NCI-H524 (cell line): ENCODE results near the gene SBNO2.

ENCODE experiments used
- DNase-seq, 2 experiments: peaks; one replicate each; lab custom pipeline; 2025; lab: John Stamatoyannopoulos, UW

Gene SBNO2

DNA sequence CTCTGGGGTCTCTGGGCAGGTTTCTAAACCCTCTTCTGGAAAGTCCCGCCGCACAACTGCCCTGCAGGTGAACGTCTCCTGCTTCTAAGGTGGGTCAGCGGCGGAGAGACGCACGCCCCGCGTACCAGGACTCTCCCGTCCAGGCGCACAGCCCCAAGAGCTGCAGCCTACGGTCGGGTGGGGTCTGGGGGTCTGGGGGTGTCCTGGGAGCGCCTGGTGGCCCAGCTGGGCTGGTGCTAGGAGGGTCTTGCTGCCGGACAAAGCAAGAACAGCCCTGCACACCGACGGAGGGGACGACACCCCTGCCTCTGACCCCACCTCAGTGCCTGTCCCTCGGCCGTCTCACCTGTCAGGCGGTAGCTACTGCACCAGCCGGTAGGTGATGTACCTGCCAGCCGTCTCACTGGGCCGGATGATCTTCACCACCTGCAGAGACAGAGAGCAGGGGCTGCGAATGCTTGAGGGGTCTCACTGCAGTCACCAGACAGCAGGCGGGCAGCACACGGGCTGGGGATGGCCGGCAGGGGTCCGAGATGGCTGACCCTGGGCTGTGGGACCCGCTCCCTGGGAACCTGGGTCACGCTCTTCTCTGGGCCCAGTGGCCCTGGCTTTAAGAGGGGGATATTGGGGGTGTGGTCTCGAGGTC, 84.8 kb downstream of the SBNO2 start:
- DNase-seq: no peak

DNA sequence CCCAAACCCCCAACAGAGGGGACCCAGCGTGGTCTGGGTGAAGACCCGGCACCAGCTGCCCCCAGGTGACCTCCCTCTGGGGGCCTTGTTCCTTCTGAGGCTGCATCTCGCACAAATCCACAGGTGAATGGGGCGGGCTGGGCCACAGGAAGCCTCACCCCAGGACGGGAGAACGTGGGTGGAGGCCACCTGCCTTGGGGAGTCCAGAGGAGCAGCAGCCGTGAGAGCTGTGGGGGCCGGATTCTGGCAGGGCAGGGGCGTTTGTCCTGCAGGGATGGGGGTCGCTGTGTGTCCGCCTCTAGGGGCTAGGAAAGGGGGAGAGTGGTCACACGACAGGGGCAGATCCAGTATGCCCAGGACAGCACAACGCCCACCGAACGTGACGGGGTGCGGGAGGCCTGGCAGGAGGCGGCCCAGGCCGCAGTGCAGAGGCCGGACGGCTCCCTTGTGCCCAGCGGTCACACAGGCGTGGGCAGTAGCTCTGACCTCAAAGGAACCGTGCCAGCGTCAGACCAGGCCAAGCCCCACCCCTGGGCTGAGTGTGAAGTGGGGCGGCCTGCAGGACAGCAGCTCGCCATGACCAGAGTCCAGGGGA, 85.6 kb downstream of the SBNO2 start:
- no peak for DNase-seq

DNA sequence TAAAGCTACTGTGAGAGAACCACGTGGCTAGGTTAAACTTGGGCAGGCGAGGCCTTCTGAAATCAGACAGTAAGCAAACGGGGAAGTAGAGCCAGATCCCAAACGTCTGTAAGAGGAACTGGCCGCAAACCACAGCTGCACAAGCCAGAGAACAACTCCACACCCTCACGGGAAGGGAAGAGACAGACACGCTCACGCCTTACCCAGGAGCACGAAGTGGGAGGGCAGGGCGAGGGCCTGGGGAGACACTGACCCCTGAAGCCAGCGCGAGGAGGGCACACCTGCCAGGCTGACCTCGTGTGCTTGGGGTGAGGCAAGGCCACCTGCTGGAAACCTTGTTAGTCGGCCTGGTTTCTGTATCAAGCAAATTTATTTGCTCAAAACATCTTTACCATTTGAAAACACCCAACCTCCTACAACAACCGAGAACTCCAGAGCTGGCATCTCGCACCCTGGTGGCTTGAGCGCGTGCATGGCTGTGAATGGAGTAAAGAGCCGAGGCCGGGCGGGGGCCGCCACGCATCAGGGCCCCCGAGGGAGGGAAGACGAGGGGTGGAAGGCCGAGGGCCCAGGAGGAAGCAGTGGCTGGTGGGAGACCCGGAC, 86.2 kb downstream of the SBNO2 start:
- no peak for DNase-seq

DNA sequence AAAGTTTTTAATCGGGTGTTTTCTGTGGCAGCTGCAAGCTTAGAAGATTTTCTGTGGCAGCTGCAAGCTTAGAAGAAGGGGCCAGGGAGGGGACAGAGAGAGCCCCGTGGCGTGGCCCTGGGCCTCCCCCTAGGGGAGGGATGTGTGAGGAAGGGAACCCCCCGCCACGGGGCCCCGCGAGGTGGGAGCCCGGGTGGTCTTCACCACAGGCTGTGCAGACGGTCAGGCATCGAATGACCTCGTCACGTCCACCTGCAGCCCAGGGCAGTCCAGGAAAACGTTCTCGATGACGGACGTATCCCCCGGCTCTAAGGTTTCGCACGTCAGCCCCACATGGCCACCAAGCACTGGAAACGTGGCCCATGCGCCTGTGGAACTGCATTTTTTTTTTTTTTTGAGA, 87.5 kb downstream of the SBNO2 start:
- no peak for DNase-seq

DNA sequence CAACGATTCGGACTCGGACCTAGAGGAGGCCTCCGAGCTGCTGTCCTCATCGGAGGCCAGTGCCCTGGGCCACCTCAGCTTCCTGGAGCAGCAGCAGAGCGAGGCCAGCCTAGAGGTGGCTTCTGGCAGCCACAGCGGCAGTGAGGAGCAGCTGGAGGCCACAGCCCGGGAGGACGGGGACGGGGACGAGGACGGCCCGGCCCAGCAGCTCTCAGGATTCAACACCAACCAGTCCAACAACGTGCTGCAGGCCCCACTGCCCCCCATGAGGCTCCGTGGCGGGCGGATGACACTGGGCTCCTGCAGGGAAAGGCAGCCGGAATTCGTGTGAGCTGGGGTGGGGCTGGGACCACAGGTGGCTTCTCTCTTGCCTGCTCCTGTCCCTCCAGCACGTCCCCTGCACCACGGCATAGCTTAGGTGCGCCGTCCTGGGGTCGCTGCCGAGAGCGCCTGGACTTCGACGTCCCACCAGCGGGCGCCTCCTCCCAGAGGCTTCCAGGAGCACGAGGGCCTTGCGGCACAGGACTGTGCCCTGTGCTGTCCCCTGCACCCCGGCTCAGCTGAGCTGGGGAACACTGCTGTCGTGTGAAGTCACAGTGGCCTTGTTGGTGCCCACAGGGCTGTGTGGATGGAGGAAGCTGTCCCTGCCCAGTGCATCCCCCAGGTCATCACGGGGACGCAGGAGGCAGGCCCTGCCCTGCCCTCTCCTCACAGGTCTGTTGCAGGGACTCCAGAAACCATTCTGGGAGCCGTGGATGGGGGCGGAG, 88.2 kb downstream of the SBNO2 start:
- DNase-seq: no peak

DNA sequence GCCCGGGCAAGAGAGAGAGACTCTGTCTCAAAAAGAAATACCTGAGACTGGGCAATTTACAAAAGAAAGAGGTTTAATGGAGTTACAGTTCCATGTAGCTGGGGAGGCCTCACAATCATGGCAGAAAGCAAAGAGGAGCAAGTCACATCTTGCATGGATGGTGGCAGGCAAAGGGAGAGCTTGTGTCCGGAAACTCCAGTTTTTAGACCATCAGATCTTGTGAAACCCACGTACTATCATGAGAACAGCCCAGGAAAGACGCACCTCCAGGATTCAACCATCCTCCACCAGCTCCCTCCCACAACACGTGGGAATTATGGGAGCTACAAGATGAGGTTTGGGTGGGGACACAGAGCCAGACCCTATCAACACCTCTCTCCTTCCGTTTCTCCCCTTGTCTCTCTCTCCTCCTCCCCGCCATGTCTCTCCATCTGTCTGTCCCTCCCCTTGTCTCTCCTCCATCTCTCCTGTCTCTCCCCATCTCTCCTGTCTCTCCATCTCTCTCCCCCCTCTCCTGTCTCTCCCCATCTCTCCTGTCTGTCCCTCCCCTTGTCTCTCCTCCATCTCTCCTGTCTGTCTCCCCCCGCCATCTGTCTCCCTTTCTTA, 88.9 kb downstream of the SBNO2 start:
- no peak for DNase-seq

DNA sequence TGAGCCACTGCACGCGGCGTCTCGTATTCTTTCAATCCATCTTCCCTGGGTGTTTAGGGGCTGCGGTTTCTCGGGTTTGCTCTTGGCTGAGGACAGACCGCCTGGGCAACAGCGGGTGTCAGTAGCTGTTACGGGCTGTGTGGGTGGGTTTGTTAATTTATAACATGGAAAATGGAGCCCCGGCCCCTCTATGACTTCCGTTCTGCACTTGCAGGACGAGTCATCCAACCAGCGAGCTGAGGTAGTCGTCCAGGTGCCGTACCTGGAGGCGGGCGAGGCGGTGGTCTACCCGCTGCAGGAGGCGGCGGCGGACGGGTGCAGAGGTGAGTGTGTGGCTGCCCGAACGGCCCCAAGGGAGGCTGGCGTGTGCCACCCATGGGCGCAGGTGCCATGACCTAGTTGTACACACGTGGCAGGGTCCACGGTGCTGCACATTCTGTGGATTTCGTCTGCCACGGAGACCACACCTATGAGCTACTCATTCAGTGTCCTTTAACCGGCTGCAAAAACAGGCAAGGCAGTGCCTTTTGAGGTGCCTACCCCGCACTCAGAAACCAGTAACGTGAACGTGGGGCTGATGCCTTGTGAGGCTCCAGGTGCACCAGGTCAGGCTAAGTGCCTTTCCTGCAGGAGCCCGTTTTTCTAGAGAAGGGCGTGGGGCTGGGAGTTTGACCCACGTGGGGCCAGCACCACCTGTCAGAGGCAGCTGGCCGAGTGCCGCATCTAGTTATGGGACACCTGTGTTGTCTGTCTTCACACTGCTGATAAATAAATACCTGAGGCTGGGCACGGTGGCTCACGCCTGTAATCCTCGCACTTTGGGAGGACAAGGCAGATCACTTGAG, 89.8 kb downstream of the SBNO2 start:
- peak in 1 of 2 experiments; percentile 46 for DNase-seq

DNA sequence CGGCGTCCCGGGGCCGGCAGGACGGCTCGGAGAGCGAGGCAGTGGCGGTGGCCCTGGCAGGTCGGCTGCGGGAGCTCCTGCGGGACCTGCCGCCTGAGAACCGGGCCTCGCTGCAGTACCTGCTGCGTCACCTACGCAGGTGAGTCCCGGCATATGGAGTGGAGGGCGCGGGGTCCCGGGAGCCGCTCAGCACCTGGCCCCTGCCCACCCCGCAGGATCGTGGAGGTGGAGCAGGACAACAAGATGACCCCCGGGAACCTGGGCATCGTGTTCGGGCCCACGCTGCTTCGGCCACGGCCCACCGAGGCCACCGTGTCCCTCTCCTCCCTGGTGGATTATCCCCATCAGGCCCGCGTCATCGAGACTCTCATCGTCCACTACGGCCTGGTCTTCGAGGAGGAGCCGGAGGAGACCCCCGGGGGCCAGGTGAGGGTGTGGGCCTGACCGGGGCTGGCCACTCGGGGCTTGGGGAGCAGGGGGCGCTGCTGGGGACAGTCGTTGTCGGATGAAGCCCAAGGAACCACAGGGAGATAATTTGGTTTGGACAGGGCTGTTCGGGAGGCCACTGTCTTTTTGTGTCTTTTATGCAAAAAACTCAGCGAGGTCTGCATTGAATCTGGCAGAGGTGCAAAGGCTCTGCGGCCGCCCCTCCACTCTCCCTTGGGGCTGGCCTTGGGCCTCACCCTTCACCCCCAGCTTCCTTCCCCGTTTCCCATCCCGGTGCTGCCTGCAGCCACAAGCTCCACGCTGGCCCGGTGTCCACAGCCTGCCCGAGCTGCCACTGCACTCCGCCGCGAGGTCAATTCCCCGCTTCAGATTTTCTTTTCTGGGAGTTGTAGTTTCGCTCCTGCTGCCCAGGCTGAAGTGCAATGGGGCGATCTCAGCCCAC, 90.9 kb downstream of the SBNO2 start:
- no peak for DNase-seq

DNA sequence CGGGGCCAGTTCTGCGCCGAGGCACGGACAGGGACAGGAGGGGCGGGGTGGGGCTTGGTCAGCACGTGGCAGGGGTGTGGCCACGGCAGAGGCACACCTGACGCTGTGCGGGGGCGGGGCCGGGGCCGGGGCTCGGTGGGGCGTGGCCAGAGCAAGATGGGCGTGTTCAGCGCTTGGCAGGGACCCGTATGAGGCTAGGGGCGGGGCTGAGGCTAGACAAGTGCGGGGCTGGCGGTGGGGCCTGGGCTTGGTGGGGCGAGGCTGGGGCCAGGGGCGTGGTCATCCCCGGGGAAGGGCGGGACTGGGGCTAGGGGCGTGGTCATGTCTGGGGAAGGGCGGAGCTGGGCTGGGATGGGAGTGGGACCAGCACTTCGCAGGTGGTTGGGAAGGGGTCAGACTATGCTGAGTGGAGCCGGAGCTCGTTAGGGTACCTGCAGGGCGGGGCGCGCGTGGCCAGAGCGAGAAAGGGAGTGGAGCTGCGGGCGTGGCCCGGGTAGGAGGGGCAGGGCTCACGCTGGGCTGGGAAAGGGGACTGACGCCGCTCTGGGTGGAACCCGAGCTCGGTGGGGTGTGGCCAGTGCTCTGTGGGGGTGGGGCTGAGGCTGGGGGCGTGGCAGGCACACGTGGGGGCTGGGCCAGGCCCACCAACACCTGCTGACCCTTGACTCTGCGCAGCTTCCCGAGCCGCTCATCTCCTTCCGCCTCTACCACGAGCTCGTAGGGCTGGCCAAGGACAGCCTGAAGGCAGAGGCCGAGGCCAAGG, 91.7 kb downstream of the SBNO2 start:
- peak; percentile 56 to 66 for DNase-seq

DNA sequence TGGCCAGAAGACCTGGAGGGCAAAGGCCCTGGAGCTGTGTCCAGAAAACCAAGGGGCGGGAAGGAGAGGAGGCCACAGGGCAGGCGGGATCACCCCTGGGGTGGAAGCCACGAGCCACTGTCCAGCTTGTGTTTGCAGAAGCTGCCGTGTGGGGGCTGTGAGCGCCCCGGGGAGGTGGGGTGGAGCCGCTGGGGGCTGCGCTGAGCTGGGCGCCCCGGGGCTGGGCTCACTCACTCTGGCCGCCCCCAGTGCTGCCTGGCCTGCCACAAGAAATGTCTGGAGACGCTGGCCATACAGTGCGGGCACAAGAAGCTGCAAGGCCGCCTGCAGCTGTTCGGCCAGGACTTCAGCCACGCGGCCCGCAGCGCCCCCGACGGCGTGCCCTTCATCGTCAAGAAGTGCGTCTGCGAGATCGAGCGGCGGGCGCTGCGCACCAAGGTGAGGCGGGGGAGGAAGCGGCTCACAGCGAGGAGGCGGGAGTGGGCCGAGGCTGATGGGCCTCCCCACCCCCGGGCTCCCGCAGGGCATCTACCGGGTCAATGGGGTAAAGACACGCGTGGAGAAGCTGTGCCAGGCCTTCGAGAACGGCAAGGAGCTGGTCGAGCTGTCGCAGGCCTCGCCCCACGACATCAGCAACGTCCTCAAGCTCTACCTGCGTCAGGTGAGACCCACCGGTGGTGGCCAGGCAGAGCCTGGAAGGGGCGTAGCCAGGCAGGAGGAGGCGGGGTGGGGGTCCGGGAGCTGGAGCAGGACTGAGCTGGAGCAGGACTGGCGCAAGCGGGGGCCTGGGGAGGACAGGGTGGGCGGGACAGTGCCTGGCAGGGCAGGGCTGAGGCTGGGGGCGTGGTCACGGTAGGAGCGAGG, 92.5 kb downstream of the SBNO2 start:
- peak in 1 of 2 experiments; percentile 51 for DNase-seq

DNA sequence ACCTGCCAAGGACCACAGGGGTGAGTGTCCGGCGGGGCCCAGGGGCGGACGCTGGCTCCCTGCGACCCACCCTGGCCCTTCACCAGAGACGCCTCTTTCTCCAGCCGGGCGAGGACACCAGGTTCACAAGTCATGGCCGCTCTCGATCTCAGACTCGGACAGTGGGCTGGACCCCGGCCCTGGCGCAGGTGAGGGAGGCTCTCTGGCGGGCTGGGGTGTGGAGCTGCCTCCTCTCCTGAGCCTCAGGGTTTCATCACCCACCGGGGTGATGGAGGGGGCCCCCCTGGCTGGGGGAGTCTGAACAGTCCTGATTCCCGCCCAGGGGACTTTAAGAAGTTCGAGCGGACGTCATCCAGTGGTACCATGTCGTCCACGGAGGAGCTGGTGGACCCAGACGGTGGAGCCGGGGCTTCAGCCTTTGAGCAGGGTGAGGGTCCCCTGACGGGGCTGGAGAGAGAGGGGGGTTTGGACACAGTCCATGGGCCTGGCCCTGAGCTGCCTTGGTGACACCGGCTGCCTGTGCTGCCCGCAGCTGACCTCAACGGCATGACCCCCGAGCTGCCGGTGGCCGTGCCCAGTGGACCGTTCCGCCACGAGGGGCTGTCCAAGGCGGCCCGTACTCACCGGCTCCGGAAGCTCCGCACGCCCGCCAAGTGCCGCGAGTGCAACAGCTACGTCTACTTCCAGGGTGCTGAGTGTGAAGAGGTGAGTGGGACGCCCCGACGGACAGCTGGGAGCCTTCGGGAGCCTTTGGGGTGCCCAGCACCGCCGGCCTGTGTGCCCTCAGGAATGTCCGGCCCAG, 93.5 kb downstream of the SBNO2 start:
- DNase-seq: no peak

DNA sequence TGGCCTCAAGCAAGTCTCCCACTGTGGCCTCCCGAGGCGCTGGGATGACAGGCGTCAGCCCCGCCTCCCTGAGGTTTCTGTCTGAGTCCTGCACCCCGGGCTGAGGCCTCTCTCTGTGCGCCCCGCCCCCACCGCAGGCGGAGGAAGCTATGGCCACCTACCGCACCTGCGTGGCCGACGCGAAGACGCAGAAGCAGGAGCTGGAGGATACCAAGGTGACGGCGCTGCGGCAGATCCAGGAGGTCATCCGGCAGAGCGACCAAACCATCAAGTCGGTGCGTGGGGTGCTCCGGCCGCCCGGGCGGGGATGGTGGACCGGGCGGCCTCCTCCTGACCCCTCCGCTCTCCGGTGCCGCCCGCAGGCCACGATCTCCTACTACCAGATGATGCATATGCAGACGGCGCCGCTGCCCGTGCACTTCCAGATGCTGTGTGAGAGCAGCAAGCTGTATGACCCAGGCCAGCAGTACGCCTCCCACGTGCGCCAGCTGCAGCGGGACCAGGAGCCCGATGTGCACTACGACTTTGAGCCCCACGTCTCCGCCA, 94.4 kb downstream of the SBNO2 start:
- DNase-seq: peak; percentile 61 to 78

DNA sequence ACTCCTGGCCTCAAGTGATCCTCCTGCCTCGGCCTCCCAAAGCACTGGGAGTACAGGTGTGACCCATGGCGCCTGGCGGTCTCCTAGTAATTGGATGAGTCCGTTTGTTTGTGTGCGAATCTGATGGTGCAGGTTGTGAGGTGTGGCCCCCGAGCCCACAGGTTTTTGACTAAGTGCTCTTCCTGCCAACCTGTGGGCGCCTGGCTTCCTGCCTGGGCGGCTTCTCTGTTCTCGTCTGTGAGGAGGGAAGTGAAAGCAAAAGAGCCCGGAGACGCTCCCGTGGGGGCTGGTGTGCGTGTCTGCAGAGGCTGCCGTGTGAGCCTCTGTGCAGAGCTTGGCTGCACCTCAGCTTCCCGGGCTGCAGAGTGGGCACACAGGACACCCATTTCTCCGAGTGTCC, 97.1 kb downstream of the SBNO2 start:
- no peak for DNase-seq

DNA sequence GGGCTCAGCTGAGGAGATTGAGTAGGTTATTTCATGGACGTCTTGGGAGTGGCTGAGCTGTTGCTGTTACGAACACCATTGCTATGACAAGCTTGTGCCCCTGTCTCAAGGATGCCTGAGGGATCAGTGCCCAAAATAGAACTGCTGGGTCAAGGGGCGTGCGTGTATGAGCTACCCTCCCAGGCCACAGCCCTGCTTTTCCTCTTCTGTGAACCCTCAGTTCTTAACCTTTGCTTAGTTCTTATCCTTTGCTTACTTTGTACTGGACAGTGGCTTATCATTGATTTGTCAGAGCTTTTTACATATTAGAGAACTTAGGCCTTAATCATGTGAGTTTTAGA, 98.1 kb downstream of the SBNO2 start:
- no peak for DNase-seq

DNA sequence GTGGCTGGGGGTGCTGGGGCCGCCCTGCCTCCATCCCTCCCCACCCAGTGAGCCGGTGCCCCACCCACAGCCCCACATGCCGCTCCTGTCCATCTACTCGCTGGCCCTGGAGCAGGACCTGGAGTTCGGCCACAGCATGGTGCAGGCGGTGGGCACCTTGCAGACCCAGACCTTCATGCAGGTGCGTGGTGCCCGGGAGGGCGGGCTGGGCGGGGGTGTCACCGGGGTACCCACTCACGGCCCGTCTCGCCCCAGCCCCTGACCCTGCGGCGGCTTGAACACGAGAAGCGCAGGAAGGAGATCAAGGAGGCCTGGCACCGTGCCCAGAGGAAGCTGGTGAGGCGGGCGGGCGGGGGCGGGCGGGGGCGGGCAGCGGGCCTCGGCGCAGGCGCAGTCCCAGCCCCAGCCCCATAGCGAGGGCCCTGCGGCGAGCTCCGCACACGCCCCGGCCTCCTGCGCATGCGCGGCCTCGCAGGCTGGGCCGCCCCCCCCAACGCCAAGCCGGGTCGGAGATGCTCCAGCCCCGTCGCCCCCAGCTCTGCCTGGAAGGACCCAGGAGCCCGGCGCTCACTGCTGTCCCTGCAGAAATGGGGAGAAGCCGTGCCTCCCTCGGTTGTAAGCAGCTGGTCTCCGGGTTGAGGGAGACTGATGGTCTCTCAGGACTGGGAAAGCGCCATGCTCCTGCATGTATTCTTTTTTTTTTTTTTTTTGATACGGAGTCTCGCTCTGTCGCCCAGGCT, 99.4 kb downstream of the SBNO2 start:
- peak; percentile 85 to 89 for DNase-seq

DNA sequence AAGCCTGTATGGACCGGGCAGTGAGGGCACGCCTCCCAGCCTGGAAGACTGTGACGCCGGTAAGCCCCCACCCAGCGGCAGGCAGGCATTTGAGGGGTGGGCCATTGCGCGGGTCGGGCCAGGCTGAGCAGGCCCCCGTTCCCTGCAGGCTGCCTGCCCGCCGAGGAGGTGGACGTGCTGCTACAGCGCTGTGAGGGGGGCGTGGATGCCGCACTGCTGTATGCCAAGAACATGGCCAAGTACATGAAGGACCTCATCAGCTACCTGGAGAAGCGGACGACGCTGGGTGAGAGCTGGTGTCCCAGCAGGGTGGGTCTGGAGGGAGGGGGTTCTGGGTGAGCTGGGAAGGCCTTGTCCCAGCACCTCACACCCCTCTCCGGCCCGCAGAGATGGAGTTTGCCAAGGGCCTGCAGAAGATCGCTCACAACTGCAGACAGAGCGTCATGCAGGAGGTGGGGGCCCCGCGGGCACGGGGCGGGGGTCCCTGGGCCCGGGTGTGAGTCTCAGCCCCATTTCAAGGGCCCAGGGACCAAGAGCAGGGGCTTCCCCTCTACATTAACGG, 100.0 kb downstream of the SBNO2 start:
- no peak for DNase-seq
